Measurements from ENCODE around the gene GAS7.
"Not testable (repeated sequence)": the region's sequence is repeated elsewhere in the genome, so short reads cannot be mapped to it uniquely, and the experiment has no call there.

Gene GAS7

DNA sequence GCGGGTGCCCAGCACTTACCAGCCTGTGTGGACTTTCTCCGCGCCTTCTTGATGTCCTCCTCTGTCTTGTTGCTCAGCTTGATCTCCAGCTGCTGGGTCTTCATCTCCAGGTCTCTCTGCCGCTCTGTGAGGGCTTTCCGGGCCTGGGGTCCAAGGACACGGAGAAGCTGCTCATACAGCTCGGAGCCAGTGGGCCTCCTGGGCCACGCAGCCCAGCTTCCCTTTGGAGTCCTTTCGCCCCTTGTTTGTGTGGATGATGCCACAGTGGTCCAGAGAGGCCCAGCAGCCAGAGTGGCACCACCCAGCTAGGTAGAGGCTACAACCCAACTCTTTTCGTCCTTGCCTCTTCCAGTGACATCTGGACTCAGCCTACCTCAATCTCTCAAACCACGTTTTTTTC is 272.9 kb downstream of the GAS7 start:
- Mint-ChIP-seq H3K27me3 (no peaks in the 10 kb centered on the region), H3K36me3 (ENCODE audit: low read depth) (no peaks in the 10 kb centered on the region), H3K4me3 (no peak overlapping the region), H3K9me3 (no peaks in the 10 kb centered on the region), H3K4me1 (ENCODE audit: low read depth) (peaks cover 2% of the 10 kb centered on the region), H3K27ac (no peak overlapping the region)
- no peak for DNase-seq

DNA sequence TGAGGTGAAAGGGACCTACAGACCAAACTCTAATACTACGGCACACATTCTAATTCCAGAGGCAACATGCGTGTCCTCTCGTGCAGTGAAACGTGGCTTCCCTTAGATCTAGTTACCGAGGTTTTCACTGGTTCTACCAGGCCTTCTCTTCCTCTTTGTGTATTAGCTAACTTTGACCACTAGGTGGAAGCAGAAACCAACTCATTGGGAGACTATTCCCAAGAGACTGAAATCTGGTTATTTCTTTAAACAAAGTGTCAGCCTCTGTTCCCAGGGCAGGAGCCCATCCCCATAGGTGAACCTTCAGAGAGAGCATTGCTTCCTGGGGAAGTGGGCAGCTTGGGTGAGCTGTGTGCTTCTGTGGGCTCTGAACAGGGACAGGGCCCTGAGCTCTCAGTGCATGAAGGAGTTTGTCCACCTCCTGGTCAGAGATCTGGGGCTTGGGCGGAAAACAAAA is 273.6 kb downstream of the GAS7 start:
- H3K27me3 Mint-ChIP-seq = no peaks in the 10 kb centered on the region
- no peaks in the 10 kb centered on the region for H3K36me3 Mint-ChIP-seq (ENCODE audit: low read depth)
- no peak overlapping the region for H3K4me3 Mint-ChIP-seq
- H3K4me1 Mint-ChIP-seq (ENCODE audit: low read depth) = peaks cover 2% of the 10 kb centered on the region
- H3K27ac Mint-ChIP-seq = no peak overlapping the region
- DNase-seq = peak; percentile 32
- no peaks in the 10 kb centered on the region for H3K9me3 Mint-ChIP-seq

DNA sequence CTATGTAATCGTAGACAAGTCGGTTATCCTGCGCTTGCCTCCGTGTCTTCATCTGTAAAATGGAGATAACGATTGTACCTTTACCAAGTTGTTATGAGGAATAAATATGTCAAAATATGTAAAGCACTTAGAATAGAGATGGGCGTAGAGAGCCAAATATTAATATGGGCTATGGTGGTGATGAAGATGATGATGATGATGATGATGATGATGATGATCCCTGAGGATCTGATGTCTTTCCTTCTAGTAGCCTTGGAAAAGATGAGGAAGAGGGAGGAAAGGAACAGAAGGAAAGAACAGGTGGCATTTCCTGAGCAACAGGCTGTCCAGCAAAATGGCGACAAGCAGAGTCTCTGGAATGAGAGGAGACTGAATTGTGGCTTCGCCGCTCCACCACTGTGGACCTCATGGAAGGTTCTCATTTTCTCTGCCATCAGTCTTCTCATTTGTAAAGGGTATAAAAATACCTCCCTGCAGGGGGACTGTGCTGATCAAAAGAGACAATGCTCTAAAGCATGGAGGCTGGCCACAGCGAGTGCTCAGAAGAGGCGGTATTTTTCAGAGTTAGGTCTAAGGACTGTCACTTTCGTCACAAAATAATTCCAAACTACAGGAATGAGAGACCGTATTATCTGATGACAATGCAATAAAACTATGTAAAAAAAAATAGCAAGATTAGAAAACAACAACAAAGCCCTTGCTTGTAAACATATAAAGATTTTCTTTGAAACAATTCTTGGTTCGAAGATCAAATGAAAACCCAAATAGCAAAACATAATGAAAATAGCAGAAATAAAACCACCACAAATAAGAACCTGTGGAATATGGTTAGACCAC is 276.2 kb downstream of the GAS7 start:
- no peak overlapping the region for H3K27ac Mint-ChIP-seq
- H3K4me1 Mint-ChIP-seq (ENCODE audit: low read depth) = peaks cover 2% of the 10 kb centered on the region
- no peaks in the 10 kb centered on the region for H3K9me3 Mint-ChIP-seq
- H3K4me3 Mint-ChIP-seq = no peak overlapping the region
- no peak for DNase-seq
- H3K36me3 Mint-ChIP-seq (ENCODE audit: low read depth) = no peaks in the 10 kb centered on the region
- no peaks in the 10 kb centered on the region for H3K27me3 Mint-ChIP-seq

DNA sequence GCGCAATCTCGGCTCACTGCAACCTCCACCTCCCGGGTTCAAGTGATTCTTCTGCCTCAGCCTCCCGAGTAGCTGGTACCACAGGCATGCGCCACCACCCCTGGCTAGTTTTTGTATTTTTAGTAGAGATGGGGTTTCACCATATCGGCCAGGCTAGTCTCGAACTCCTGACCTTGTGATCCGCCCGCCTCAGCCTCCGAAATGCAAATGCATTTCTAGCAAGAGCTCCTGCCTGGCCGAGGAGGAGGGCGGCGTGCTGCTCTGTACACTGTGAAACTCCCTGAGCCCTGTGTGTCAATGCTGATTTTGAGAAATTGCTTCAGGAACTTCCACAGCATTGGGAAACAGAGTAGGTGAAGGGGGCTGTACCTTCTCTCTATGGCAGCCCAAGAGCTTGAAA is 277.2 kb downstream of the GAS7 start:
- not testable (repeated sequence) for H3K4me3 Mint-ChIP-seq; H3K27me3 Mint-ChIP-seq; H3K27ac Mint-ChIP-seq; H3K36me3 Mint-ChIP-seq (ENCODE audit: low read depth); H3K9me3 Mint-ChIP-seq; H3K4me1 Mint-ChIP-seq (ENCODE audit: low read depth); DNase-seq

DNA sequence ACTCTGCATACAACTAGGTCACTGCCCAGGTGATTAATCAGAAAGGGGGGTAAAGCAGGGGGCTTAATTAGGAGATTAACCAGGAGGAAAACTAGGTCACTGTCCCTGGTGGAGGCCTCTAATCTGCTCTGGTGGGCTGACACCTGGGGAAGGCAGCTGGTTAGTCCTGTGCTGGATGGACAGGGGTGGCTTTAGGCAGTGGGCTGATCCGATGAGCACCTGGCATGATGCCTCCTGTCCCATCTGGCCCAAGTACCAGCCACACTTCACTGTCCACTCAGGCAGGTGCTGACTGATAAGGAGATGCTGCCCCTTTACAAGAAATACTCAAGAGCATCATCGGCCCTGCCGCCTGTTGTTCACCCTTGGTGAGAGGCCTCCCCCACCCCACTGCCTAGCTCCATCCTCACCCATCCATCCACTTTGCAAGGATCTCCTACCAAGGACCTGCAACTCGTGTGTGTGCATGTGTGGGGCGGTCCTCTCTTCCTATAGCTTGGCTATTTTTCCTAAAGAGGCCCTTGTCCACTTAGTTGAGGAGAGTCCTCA is 279.5 kb downstream of the GAS7 start:
- H3K9me3 Mint-ChIP-seq = no peaks in the 10 kb centered on the region
- no peak for DNase-seq
- no peaks in the 10 kb centered on the region for H3K4me1 Mint-ChIP-seq (ENCODE audit: low read depth)
- H3K36me3 Mint-ChIP-seq (ENCODE audit: low read depth) = no peaks in the 10 kb centered on the region
- H3K27me3 Mint-ChIP-seq = no peaks in the 10 kb centered on the region
- H3K4me3 Mint-ChIP-seq = no peak overlapping the region
- H3K27ac Mint-ChIP-seq = no peak overlapping the region

DNA sequence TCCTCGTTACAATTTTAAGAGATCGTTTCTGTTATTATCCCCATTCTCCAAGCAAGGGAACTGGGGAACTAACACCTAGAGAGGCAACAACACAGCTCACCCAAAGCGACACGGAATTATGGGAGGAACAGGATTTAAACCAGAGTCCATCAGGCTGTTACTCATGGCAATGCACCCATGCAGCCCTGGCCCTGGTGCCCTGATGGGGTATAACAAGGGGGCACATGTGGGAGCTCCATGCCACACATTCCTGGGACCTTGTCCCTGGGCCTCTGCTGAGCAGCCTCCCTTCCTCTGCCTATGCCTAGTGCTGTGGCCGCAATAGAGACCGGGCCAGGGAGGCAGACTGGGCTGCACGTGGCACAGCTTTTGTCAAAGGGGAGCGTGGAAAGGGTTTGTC is 280.1 kb downstream of the GAS7 start:
- H3K27ac Mint-ChIP-seq = no peak overlapping the region
- H3K4me3 Mint-ChIP-seq = no peak overlapping the region
- H3K9me3 Mint-ChIP-seq = no peaks in the 10 kb centered on the region
- H3K36me3 Mint-ChIP-seq (ENCODE audit: low read depth) = no peaks in the 10 kb centered on the region
- no peaks in the 10 kb centered on the region for H3K27me3 Mint-ChIP-seq
- DNase-seq = no peak
- H3K4me1 Mint-ChIP-seq (ENCODE audit: low read depth) = no peaks in the 10 kb centered on the region

DNA sequence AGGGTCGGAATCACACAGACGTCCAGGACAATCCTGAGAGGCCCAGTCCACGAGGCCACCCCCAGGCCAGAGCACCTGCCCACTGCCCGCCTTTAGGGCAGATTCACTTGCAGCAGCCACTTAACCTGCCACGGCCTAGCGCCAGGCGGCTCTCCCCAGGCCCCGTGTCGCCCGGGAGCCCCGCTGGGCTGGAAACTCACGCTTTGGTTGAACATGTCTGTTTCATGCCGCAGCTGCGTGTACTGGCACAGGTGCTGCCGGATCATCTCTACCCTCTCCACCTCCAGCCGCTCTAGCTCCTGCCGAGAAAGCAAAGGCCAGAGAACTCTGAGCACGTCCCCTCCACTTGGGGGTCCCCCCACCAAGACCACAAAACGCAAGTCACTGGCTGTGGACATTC is 280.6 kb downstream of the GAS7 start:
- Mint-ChIP-seq H3K36me3 (ENCODE audit: low read depth) (no peaks in the 10 kb centered on the region), H3K27ac (no peak overlapping the region), H3K4me3 (no peak overlapping the region)

DNA sequence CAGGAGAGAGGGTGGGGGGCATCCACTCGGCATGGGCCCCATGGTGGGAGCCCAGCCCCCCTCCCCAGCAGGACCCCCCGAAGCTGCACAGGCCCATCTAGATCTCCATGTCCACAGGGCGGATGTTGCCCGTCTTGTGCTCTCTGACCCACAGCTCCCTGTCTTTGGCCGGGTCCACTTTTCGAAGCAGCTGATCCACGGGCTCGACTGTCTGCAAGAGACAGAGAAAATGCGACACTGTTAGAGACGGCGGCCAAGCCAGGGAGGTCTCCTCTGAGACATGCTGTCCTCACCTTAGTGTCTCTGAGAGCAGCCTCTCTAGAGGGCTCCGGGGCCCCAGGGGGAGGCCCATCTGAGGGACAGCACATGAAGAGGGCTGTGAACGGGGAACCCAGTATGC is 281.3 kb downstream of the GAS7 start:
- Mint-ChIP-seq H3K4me1 (ENCODE audit: low read depth) (no peaks in the 10 kb centered on the region), H3K27me3 (no peaks in the 10 kb centered on the region), H3K27ac (no peak overlapping the region), H3K4me3 (no peak overlapping the region), H3K36me3 (ENCODE audit: low read depth) (no peaks in the 10 kb centered on the region), H3K9me3 (no peaks in the 10 kb centered on the region)
- no peak for DNase-seq

More for the DNA sequence above, 280.6 kb downstream of the GAS7 start:
- Mint-ChIP-seq H3K4me1 (ENCODE audit: low read depth) (no peaks in the 10 kb centered on the region), H3K27me3 (no peaks in the 10 kb centered on the region), H3K9me3 (no peaks in the 10 kb centered on the region)
- no peak for DNase-seq

DNA sequence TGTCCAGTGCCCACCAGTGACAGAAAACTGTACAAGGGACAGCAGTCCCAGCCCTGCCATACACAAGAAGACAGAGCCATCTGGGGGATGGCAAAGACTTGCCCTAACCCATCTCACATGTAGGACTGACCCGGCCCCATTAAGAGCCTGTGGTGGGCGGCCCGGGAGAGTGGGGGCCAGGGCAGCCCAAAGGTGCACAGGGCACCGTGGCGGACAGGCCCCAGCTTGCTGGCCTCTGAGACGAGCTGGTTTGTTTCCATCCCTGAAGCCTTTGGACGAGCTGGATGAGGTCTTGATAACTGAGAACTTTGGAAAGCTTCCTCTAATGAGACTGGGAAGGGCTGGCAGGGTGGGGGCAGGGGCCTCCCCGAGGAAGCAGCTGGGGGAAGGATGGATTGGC is 282.3 kb downstream of the GAS7 start:
- no peak overlapping the region for H3K27ac Mint-ChIP-seq
- no peaks in the 10 kb centered on the region for H3K4me1 Mint-ChIP-seq (ENCODE audit: low read depth)
- H3K36me3 Mint-ChIP-seq (ENCODE audit: low read depth) = no peaks in the 10 kb centered on the region
- no peak overlapping the region for H3K4me3 Mint-ChIP-seq
- no peaks in the 10 kb centered on the region for H3K9me3 Mint-ChIP-seq
- DNase-seq = no peak
- H3K27me3 Mint-ChIP-seq = no peaks in the 10 kb centered on the region

DNA sequence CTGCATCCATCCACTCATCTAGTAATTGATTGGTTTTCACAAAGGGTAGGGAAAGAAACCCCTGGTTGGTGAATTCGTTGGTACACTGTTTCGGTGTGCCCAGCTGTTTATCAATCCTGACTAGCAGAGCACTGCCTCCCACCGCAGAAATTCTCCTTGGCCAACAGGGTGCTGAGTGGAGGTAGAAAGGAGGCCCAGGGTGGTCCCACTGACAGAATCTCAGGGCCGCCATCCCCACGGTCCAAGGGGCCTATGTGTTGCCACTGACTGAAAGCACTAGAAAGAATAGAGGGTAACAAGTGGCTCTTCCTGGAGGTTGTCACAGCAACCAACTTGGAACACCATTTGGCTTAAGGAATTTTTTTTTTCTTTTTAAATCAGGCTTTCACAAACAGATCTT is 284.9 kb downstream of the GAS7 start:
- no peak overlapping the region for H3K27ac Mint-ChIP-seq
- H3K9me3 Mint-ChIP-seq = no peaks in the 10 kb centered on the region
- no peaks in the 10 kb centered on the region for H3K4me1 Mint-ChIP-seq (ENCODE audit: low read depth)
- DNase-seq = no peak
- no peaks in the 10 kb centered on the region for H3K36me3 Mint-ChIP-seq (ENCODE audit: low read depth)
- H3K4me3 Mint-ChIP-seq = no peak overlapping the region
- H3K27me3 Mint-ChIP-seq = no peaks in the 10 kb centered on the region

DNA sequence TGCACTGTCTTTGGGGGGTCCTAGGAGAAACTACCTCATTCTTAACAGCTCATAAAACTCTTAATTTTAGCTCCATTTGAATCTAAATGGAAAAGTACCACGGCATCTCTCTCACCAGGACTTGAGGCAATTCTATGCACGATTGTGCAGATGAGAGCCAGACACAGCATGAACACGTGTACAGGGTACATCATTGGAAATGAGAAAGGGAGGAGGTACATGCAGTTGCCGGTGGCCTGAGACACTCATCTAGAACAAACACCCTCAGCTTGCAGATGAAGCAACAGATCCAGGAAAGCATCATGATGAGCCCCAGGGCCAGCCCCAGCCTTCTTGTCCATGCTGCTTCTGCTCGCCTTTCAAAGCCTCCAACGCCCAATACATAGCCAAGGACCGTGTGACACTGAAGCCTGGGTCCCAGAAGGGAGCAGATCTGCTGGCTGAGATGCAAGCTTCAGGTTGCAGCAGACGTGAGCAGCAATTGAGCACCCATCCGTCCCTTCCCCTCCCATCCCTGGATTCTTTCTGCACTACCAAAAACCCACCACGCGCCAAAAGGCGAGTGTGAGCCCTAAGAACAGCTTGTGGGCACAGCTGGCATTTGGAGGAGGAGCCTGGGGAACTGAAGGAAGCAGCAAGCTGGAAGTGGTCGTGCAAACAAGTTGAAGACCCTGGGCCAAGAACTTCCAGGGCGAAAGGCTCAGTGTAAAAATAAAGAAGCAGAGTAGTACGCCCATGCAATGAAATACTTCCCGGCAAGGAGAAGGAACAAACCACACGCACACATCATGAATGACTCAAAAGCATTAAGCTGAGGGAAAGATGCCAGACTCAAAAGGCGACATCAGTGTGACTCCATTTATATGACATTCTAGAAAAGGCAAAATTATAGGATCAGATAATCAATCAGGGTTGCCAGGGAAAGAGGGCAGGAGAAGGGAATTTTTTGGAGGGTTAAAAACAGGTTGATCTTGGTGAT is 286.0 kb downstream of the GAS7 start:
- Mint-ChIP-seq H3K27ac (no peak overlapping the region), H3K4me1 (ENCODE audit: low read depth) (no peaks in the 10 kb centered on the region), H3K36me3 (ENCODE audit: low read depth) (no peaks in the 10 kb centered on the region), H3K27me3 (no peaks in the 10 kb centered on the region), H3K9me3 (no peaks in the 10 kb centered on the region), H3K4me3 (no peak overlapping the region)
- DNase-seq = no peak

DNA sequence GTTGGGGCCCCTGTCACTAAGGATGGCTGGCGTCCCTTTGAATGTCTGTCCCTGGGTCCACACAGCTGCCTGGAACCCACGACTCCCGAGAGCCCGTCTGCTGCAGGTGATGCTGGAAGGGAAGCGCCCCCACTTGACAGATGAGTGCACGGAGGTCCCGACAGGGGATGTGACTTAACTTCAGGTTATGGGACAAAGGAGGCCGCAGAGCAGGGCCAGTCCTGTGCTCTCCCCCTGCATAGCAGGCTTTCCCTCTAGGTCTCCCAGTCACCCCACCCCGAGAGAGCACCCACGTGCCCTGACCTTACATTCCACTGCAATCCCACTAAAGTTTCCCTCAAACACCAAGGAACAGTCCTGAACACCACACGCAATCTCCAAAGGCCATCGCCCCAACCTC is 287.3 kb downstream of the GAS7 start:
- Mint-ChIP-seq H3K27ac (no peak overlapping the region), H3K27me3 (no peaks in the 10 kb centered on the region), H3K9me3 (no peaks in the 10 kb centered on the region), H3K36me3 (ENCODE audit: low read depth) (no peaks in the 10 kb centered on the region), H3K4me1 (ENCODE audit: low read depth) (no peaks in the 10 kb centered on the region), H3K4me3 (no peak overlapping the region)
- no peak for DNase-seq

DNA sequence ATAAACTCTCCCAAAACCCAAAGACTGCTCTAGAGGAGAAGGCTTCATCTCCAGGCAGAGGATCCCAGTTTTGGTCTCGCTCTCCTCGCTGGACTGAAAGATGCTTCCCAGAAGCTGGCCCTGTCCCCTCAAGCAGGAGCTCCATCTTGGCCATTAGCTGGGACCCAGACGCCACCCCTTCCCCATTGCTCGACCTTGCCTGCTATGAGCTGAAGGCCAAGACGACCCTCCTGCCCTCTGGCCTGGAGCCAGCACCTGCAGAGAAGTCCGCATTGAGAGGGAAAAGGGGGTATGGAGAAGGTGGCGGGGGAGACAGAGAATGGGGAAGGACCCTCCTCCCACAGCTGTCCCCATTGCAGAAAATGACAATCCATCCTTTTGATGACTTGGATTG is 289.8 kb downstream of the GAS7 start:
- Mint-ChIP-seq H3K9me3 (no peaks in the 10 kb centered on the region), H3K27me3 (no peaks in the 10 kb centered on the region), H3K27ac (no peak overlapping the region), H3K4me3 (no peak overlapping the region), H3K36me3 (ENCODE audit: low read depth) (no peaks in the 10 kb centered on the region), H3K4me1 (ENCODE audit: low read depth) (no peaks in the 10 kb centered on the region)
- no peak for DNase-seq

DNA sequence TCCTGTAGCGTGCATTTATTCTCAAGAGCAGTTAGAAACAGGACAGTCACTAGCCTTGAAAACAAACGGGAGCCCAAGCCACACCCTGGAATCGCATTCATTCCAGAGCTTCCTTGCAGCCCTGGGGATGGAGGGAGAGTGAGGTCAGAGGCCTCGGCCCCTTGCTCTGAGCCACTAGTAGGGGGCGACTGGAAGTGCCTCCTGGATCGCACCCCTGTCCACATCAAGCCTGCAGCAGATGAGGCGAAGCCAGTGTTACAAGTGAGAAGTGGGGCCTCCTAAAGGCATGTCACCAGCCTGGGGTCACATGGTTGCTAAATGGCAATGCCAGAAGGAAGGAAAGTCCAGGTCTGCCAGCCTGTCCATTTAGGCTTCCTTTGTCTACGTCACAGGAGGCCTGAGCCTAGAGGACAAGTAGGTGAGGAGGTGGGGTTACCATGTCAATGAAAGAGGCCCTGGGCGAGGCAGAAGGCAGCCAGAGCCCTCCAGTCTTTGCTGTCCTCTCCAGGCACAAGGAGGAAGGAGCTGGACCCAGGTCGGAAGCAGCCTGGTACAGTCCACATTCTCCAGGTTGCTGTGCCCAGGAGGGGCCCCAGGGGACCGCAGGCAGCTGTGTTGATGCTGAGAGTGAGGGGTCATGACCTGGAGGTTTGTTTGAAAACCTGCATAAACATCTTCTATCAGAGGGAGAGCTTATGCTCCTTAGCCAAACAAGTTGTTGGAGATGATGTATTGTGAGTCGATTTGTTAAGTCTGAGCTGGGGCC is 290.3 kb downstream of the GAS7 start:
- Mint-ChIP-seq H3K4me1 (ENCODE audit: low read depth) (no peaks in the 10 kb centered on the region), H3K27ac (no peak overlapping the region), H3K27me3 (no peaks in the 10 kb centered on the region), H3K36me3 (ENCODE audit: low read depth) (no peaks in the 10 kb centered on the region), H3K9me3 (no peaks in the 10 kb centered on the region), H3K4me3 (no peak overlapping the region)
- DNase-seq = no peak

All from activated T-cell treated with anti-CD3 and anti-CD28 coated beads, Interleukin-2, amount 50 U/mL, for 24 hours (primary cell).